ENCODE results near the gene TBL1X. TPM values are rescaled to one million over a fixed set of nuclear protein-coding genes. Genes with fewer than 3 reads are reported as not detected.

Gene TBL1X
- polyA plus RNA-seq, 3 donors: 12.5 to 19.5 (median 13.8) TPM

DNA sequence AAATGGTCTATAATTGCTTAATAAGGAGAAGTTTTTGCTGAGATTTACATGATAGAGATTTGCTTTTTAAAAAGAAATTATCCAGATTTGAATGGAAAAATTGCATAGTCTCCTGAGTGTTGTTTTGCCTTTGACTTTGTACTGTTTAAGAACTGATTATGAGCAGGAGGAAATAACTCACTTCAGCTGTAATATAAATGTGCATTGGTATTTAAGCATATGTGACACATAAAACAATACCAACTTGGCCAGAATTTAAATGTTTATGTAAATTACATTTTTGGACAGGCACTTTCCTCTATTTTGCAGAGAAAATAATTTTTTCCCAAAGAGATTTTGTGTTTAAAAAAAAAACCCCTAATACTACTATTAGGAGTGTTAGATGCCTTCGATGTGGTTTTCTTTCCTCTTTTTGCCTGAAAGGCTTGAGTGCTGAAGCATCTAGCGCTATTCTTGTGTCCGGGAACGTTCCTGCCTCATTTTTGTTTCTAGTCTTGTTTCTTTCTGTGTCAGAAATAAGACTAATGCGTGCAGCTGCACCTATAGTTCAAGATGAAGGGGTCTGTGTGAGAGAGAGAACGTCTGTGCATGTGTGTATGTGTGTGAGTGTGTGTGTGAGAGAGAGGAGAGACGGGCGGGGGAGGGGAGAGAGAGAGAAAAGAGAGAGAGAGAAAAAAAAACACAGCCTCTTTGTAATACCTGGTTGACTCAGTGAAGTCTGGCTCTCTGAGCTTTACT, 60.8 kb downstream of the TBL1X start:
- no peak for DNase-seq
- Histone ChIP-seq H3K27me3 (ENCODE audit: control insufficient read depth in 2 of 2, insufficient read depth in 2 of 2, low read length in 2 of 2) (no peaks in the 10 kb centered on the region), H4K20me1 (ENCODE audit: insufficient read depth, low read length) (peaks cover 96% of the 10 kb centered on the region), H3K79me2 (ENCODE audit: insufficient read depth, low read length) (peaks cover 16% of the 10 kb centered on the region), H3K36me3 (replicated peaks in 1 of 2; ENCODE audit: control insufficient read depth in 1 of 2, insufficient read depth in 2 of 2, low read length in 2 of 2) (no peaks in the 10 kb centered on the region), H3K4me3 (replicated peaks in 1 of 3; ENCODE audit: low read depth in 2 of 3, low read length in 3 of 3) (no peak overlapping the region), H3K4me1 (ENCODE audit: control insufficient read depth in 1 of 2, insufficient read depth in 2 of 2, low read length in 2 of 2) (peaks cover under 1 to 2% of the 10 kb centered on the region in 2 donors), H3K27ac (ENCODE audit: low read depth in 1 of 2, low read length in 2 of 2) (no peak overlapping the region), H3K4me2 (replicated peaks; ENCODE audit: extremely low read depth, low read length, poor library complexity, severe bottlenecking) (no peak overlapping the region), H3K9me3 (replicated peaks in 1 of 2; ENCODE audit: control insufficient read depth in 1 of 2, insufficient read depth in 1 of 2, low read length in 2 of 2) (no peaks in the 10 kb centered on the region), H2AFZ (ENCODE audit: insufficient read depth, low read depth, low read length, poor library complexity, severe bottlenecking) (no peak overlapping the region), H3K9ac (ENCODE audit: insufficient read depth, low read length, poor library complexity, severe bottlenecking) (no peak overlapping the region)
- Mint-ChIP-seq H3K4me1 (peaks cover 28% of the 10 kb centered on the region), H3K4me3 (no peak overlapping the region), H3K27ac (no peak overlapping the region), H3K27me3 (ENCODE audit: low read depth in 3 of 3) (peaks cover 0 to 39% (median 2%) of the 10 kb centered on the region in 3 donors), H3K9me3 (no peaks in the 10 kb centered on the region), H3K36me3 (peaks cover 12 to 14% of the 10 kb centered on the region in 2 donors)
- intact Hi-C loops (cut with micrococcal nuclease): no loop called here
- no CpG with 5 or more reads among the region's 8 CpGs for WGBS (ENCODE audit: insufficient coverage)
- TF ChIP-seq, protein P1, sequence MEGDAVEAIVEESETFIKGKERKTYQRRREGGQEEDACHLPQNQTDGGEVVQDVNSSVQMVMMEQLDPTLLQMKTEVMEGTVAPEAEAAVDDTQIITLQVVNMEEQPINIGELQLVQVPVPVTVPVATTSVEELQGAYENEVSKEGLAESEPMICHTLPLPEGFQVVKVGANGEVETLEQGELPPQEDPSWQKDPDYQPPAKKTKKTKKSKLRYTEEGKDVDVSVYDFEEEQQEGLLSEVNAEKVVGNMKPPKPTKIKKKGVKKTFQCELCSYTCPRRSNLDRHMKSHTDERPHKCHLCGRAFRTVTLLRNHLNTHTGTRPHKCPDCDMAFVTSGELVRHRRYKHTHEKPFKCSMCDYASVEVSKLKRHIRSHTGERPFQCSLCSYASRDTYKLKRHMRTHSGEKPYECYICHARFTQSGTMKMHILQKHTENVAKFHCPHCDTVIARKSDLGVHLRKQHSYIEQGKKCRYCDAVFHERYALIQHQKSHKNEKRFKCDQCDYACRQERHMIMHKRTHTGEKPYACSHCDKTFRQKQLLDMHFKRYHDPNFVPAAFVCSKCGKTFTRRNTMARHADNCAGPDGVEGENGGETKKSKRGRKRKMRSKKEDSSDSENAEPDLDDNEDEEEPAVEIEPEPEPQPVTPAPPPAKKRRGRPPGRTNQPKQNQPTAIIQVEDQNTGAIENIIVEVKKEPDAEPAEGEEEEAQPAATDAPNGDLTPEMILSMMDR (IDR thresholded peaks at IDR 0.05): no peak

DNA sequence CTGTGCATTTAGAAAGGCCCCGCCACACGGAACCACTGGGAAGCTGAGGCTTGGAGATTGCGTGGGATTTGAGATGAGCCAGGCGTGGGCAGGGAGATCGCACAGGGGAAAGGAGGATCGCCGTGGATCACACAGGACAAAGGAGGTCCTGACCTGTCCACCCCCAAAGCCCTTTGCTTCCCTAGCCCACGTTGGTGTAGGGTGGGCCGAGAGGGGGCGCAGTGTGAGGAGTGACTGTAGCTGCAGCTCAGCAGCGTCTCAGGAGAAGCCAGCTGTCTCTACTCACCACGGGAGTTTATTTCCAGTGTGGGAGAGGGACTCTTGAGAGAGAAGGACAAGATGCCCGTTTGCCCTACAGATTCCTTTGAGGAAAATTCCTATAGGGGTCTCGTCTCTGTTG, 62.1 kb downstream of the TBL1X start:
- H3K4me3 Mint-ChIP-seq: no peak overlapping the region
- peaks cover 0 to 41% (median 2%) of the 10 kb centered on the region in 3 donors for H3K27me3 Mint-ChIP-seq (ENCODE audit: low read depth in 3 of 3)
- peaks cover 0 to 3% of the 10 kb centered on the region in 2 donors for H3K27me3 ChIP-seq (ENCODE audit: control insufficient read depth in 2 of 2, insufficient read depth in 2 of 2, low read length in 2 of 2)
- TF ChIP-seq, protein P1 (IDR thresholded peaks at IDR 0.05): no peak
- H3K4me1 Mint-ChIP-seq: peaks cover 34% of the 10 kb centered on the region
- no peak overlapping the region for H3K27ac ChIP-seq (ENCODE audit: low read depth in 1 of 2, low read length in 2 of 2)
- peaks cover 2 to 7% of the 10 kb centered on the region in 2 donors for H3K4me1 ChIP-seq (ENCODE audit: control insufficient read depth in 1 of 2, insufficient read depth in 2 of 2, low read length in 2 of 2)
- peaks cover 12 to 14% of the 10 kb centered on the region in 2 donors for H3K36me3 Mint-ChIP-seq
- no peak overlapping the region for H2AFZ ChIP-seq (ENCODE audit: insufficient read depth, low read depth, low read length, poor library complexity, severe bottlenecking)
- H3K9ac ChIP-seq (ENCODE audit: insufficient read depth, low read length, poor library complexity, severe bottlenecking): no peak overlapping the region
- intact Hi-C loops (cut with micrococcal nuclease): no loop called here
- no CpG with 5 or more reads among the region's 14 CpGs for WGBS (ENCODE audit: insufficient coverage)
- H4K20me1 ChIP-seq (ENCODE audit: insufficient read depth, low read length): peaks cover 96% of the 10 kb centered on the region
- H3K4me3 ChIP-seq (replicated peaks in 1 of 3; ENCODE audit: low read depth in 2 of 3, low read length in 3 of 3): no peak overlapping the region
- DNase-seq: no peak
- H3K27ac Mint-ChIP-seq: no peak overlapping the region
- no peaks in the 10 kb centered on the region for H3K9me3 ChIP-seq (replicated peaks in 1 of 2; ENCODE audit: control insufficient read depth in 1 of 2, insufficient read depth in 1 of 2, low read length in 2 of 2)
- H3K36me3 ChIP-seq (replicated peaks in 1 of 2; ENCODE audit: control insufficient read depth in 1 of 2, insufficient read depth in 2 of 2, low read length in 2 of 2): no peaks in the 10 kb centered on the region
- H3K9me3 Mint-ChIP-seq: no peaks in the 10 kb centered on the region
- H3K79me2 ChIP-seq (ENCODE audit: insufficient read depth, low read length): peaks cover 14% of the 10 kb centered on the region
- H3K4me2 ChIP-seq (replicated peaks; ENCODE audit: extremely low read depth, low read length, poor library complexity, severe bottlenecking): no peak overlapping the region
